Gastrocnemius medialis (tissue), 4 donors: Measurements from ENCODE around the gene TPD52L1.

ENCODE experiments used
- POLR2A ChIP-seq, 2 donors: fragments of 450-650 bp; IDR thresholded peaks; one replicate each; pipeline ENCODE4 v1.6.1; 2017; ENCODE audit warnings: antibody characterized with exemption in 2 of 2, mild to moderate bottlenecking in 2 of 2, moderate library complexity in 2 of 2
- TF ChIP-seq, protein P1 (sequence below), 5 experiments: fragments of 450-650 bp in 3 of 5; fragments of 200-600 bp in 2 of 5; sonication (generic) in 2 of 5; IDR thresholded peaks in 4 of 5; conservative IDR thresholded peaks in 1 of 5; 1 replicate in 4 of 5; 2 replicates in 1 of 5; pipeline ENCODE4 v1.5.1; 2016 to 2019; ENCODE audit warnings: antibody characterized with exemption in 5 of 5, mild to moderate bottlenecking in 3 of 5, moderate library complexity in 3 of 5

GRCh38 chr6:125188037-125188436 lies 34.5 kb downstream of the TPD52L1 start:
- TF ChIP-seq, protein P1, sequence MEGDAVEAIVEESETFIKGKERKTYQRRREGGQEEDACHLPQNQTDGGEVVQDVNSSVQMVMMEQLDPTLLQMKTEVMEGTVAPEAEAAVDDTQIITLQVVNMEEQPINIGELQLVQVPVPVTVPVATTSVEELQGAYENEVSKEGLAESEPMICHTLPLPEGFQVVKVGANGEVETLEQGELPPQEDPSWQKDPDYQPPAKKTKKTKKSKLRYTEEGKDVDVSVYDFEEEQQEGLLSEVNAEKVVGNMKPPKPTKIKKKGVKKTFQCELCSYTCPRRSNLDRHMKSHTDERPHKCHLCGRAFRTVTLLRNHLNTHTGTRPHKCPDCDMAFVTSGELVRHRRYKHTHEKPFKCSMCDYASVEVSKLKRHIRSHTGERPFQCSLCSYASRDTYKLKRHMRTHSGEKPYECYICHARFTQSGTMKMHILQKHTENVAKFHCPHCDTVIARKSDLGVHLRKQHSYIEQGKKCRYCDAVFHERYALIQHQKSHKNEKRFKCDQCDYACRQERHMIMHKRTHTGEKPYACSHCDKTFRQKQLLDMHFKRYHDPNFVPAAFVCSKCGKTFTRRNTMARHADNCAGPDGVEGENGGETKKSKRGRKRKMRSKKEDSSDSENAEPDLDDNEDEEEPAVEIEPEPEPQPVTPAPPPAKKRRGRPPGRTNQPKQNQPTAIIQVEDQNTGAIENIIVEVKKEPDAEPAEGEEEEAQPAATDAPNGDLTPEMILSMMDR (IDR thresholded peaks at IDR 0.05 in 4 of 5, conservative IDR thresholded peaks at IDR 0.05 in 1 of 5): no peak
- no peak for TF ChIP-seq POLR2A (IDR thresholded peaks at IDR 0.05)
